Measurements from ENCODE around the gene CEMIP. TPM values are rescaled to one million over a fixed set of nuclear protein-coding genes. Genes with fewer than 3 reads are reported as not detected.

CEMIP gene
- total RNA-seq, 4 donors from 2014 or later, result 5.4 to 9.2 (median 8.7) TPM

DNA sequence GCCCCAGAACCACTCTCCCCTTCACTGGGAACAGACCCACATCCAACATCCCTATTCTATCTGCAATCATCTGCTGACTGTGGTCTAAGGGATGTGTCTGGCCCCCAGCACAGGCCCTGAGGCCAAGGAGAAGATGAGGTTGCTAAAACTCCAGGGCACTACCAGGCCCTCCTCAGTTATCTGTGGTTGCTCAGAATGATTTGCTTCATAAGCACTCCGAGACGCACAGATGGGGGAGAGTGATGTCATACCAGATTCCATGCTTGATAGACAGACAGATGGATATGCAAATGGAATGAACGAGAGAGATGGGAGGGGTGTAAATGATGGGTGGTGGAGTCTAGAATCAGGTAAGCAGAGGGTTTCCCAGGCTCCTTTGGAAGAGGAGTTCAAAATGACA, 57.8 kb downstream of the CEMIP start:
- WGBS, result 83% methylated on average over 3 of the region's 3 CpGs
- no peaks in the 10 kb centered on the region for H3K36me3 ChIP-seq
- DNase-seq (ENCODE audit: low spot score in 2 of 2), result no peak
- peaks cover 9% of the 10 kb centered on the region for H3K4me1 ChIP-seq
- H3K27me3 ChIP-seq, result no peaks in the 10 kb centered on the region
- H3K27ac ChIP-seq, result no peak overlapping the region
- TF ChIP-seq, protein P1, sequence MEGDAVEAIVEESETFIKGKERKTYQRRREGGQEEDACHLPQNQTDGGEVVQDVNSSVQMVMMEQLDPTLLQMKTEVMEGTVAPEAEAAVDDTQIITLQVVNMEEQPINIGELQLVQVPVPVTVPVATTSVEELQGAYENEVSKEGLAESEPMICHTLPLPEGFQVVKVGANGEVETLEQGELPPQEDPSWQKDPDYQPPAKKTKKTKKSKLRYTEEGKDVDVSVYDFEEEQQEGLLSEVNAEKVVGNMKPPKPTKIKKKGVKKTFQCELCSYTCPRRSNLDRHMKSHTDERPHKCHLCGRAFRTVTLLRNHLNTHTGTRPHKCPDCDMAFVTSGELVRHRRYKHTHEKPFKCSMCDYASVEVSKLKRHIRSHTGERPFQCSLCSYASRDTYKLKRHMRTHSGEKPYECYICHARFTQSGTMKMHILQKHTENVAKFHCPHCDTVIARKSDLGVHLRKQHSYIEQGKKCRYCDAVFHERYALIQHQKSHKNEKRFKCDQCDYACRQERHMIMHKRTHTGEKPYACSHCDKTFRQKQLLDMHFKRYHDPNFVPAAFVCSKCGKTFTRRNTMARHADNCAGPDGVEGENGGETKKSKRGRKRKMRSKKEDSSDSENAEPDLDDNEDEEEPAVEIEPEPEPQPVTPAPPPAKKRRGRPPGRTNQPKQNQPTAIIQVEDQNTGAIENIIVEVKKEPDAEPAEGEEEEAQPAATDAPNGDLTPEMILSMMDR (IDR thresholded peaks at IDR 0.05), result no peak
- TF ChIP-seq POLR2A (IDR thresholded peaks at IDR 0.05) (no peak), EP300 (IDR thresholded peaks at IDR 0.05) (no peak), POLR2AphosphoS5 (IDR thresholded peaks at IDR 0.05) (no peak)
- H3K9me3 ChIP-seq, result no peaks in the 10 kb centered on the region
- no peak overlapping the region for H3K4me3 ChIP-seq

DNA sequence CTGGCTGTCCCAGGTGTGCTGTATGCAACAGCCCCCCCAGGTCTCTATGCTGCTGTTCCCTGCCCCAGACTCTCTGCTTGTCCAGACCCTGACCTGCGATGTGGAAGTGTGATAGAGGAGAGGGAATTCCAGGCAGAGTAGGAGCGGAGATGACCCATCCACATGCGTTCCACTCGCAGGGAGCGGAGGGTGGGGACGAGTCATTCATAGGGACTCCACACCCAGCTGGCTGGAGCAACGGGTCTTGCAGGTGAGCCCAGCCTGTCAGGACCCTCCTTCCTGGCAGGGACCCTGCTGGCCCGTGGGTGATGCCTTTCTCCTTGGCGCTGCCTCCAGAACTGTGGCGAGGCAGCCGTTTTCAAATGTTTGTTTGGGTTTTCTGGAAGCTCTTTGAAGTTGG, 58.8 kb downstream of the CEMIP start:
- DNase-seq (ENCODE audit: low spot score in 2 of 2), result no peak
- H3K9me3 ChIP-seq, result no peaks in the 10 kb centered on the region
- 79% methylated on average over 11 of the region's 11 CpGs for WGBS
- H3K27ac ChIP-seq, result no peak overlapping the region
- TF ChIP-seq, protein P1 (IDR thresholded peaks at IDR 0.05), result no peak
- TF ChIP-seq EP300 (IDR thresholded peaks at IDR 0.05) (no peak), POLR2AphosphoS5 (IDR thresholded peaks at IDR 0.05) (no peak)
- no peaks in the 10 kb centered on the region for H3K36me3 ChIP-seq
- no peak overlapping the region for H3K4me3 ChIP-seq
- no peaks in the 10 kb centered on the region for H3K27me3 ChIP-seq
- H3K4me1 ChIP-seq, result peaks cover 9% of the 10 kb centered on the region

GRCh38 chr15:80838666-80839065, 59.5 kb downstream of the CEMIP start:
- peaks cover 9% of the 10 kb centered on the region for H3K4me1 ChIP-seq

DNA sequence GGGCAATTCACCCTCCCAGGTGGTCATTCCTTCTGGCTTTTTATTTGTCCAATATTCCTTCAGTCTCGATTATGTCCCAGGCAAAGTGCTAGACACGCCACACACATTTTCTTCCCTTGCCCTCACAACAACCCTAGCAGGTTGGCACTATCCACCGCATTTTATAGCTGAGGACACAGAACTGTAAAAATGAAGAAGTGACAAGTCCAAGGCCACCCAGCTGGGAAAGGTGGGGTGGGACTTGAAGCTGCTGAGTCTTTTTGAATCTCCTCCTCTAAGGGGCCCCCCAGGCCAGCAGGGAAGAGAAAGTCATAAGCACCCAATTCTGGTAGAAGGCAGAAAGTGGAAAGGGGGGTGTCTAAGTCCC, 60.6 kb downstream of the CEMIP start:
- Histone ChIP-seq H3K4me1 (peaks cover 14% of the 10 kb centered on the region), H3K4me3 (no peak overlapping the region), H3K36me3 (no peaks in the 10 kb centered on the region), H3K9me3 (no peaks in the 10 kb centered on the region), H3K27ac (no peak overlapping the region), H3K27me3 (peaks cover 7% of the 10 kb centered on the region)
- WGBS, result 81% methylated on average over 3 of the region's 3 CpGs
- DNase-seq (ENCODE audit: low spot score in 2 of 2), result no peak
- no peak for TF ChIP-seq POLR2AphosphoS5 (IDR thresholded peaks at IDR 0.05)
- TF ChIP-seq POLR2A (IDR thresholded peaks at IDR 0.05), result no peak
- TF ChIP-seq, protein P1 (IDR thresholded peaks at IDR 0.05), result no peak
- TF ChIP-seq EP300 (IDR thresholded peaks at IDR 0.05), result no peak

More at GRCh38 chr15:80838666-80839065, 59.5 kb downstream of the CEMIP start:
- 88% methylated on average over 7 of the region's 7 CpGs for WGBS
- TF ChIP-seq, protein P1 (IDR thresholded peaks at IDR 0.05), result no peak
- no peak for TF ChIP-seq POLR2A (IDR thresholded peaks at IDR 0.05)
- TF ChIP-seq EP300 (IDR thresholded peaks at IDR 0.05), result no peak
- no peak for TF ChIP-seq POLR2AphosphoS5 (IDR thresholded peaks at IDR 0.05)
- no peak overlapping the region for H3K4me3 ChIP-seq
- no peaks in the 10 kb centered on the region for H3K9me3 ChIP-seq
- H3K36me3 ChIP-seq, result no peaks in the 10 kb centered on the region
- no peak for DNase-seq (ENCODE audit: low spot score in 2 of 2)
- H3K27me3 ChIP-seq, result peaks cover 1% of the 10 kb centered on the region
- no peak overlapping the region for H3K27ac ChIP-seq

DNA sequence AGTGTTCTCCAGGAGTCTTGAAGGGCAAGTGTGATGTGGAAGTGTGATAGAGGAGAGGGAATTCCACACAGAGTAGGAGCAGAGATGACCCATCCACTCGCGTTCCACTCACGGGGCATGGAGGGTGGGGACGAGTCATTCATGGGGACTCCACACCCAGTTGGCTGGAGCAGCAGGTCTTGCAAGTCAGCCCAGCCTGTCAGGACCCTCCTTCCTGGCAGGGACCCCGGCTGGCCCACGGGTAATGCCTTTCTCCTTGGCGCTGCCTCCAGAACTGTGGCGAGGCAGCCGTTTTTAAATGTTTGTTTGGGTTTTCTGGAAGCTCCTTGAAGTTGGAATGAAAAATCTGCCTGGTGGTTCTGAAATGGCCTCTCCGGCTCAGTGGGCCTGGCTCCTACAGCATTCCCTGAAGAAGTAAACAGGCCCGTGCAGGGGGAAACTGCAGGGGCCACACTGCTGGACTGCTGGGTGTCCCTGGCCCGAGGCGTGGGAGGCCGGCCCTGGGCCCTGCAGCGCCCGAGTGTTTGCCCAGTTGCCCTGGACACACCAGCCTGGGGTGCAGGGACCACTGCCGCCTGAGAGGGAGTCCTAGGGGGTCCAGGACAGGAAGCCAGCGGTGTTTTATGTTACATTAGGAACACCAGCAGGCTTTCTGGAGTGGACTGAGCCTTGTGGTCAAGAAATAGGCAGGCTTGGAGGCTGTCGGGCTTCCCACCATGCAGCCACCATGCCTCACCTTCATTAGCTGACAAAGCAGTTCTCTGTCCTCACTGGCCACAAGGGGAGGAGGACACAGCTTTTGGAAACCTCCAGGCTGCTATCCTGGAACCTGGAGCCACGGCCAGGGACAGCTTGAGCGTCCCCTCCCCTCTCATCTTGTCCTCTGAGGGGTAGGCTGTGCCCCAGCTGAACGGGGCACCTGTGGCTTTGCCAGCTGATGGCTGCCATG, 61.3 kb downstream of the CEMIP start:
- H3K27ac ChIP-seq, result no peak overlapping the region

More for the DNA sequence above, 61.3 kb downstream of the CEMIP start:
- 65% methylated on average over 6 of the region's 22 CpGs for WGBS
- Histone ChIP-seq H3K27me3 (peaks cover 7% of the 10 kb centered on the region), H3K36me3 (no peaks in the 10 kb centered on the region), H3K4me1 (peaks cover 14% of the 10 kb centered on the region), H3K4me3 (no peak overlapping the region), H3K9me3 (no peaks in the 10 kb centered on the region)
- no peak for TF ChIP-seq POLR2A (IDR thresholded peaks at IDR 0.05)
- TF ChIP-seq POLR2AphosphoS5 (IDR thresholded peaks at IDR 0.05), result no peak
- no peak for TF ChIP-seq EP300 (IDR thresholded peaks at IDR 0.05)
- TF ChIP-seq, protein P1 (IDR thresholded peaks at IDR 0.05), result no peak
- no peak for DNase-seq (ENCODE audit: low spot score in 2 of 2)
